CD4-positive, alpha-beta T cell treated with Interleukin-6 for 4 hours (primary cell): ENCODE results near the gene SHISAL1.
"Not testable (repeated sequence)": the region's sequence is repeated elsewhere in the genome, so short reads cannot be mapped to it uniquely, and the experiment has no call there.

Source experiments
- DNase-seq: peaks from one replicate; pipeline ENCODE4 v3.0.0-alpha.2; 2020; ENCODE audit warnings: mixed read lengths

The SHISAL1 gene

GRCh38 chr22:44325718-44326490, 13.2 kb upstream of the SHISAL1 start:
- no peak for DNase-seq

- DNase-seq, result not testable (repeated sequence)
Measured at GRCh38 chr22:44323140-44323790, 10.5 kb upstream of the SHISAL1 start.

- no peak for DNase-seq
Measured at GRCh38 chr22:44319685-44320084, 6.9 kb upstream of the SHISAL1 start.

GRCh38 chr22:44318751-44319150, 6.0 kb upstream of the SHISAL1 start:
- DNase-seq, result no peak

GRCh38 chr22:44317886-44318637, 5.3 kb upstream of the SHISAL1 start:
- no peak for DNase-seq

- no peak for DNase-seq
Measured at GRCh38 chr22:44317123-44317444, 4.3 kb upstream of the SHISAL1 start.

- DNase-seq, result no peak
Measured at GRCh38 chr22:44316393-44317122, 3.8 kb upstream of the SHISAL1 start.

GRCh38 chr22:44314425-44315067, 1.8 kb upstream of the SHISAL1 start:
- no peak for DNase-seq

GRCh38 chr22:44313385-44314006, 745 bp upstream of the SHISAL1 start:
- no peak for DNase-seq

GRCh38 chr22:44311855-44312170, 938 bp downstream of the SHISAL1 start:
- no peak for DNase-seq

GRCh38 chr22:44311104-44311854, 1.5 kb downstream of the SHISAL1 start:
- DNase-seq, result no peak

- DNase-seq, result no peak
Measured at GRCh38 chr22:44309647-44310046, 3.1 kb downstream of the SHISAL1 start.

- DNase-seq, result no peak
Measured at GRCh38 chr22:44309137-44309536, 3.6 kb downstream of the SHISAL1 start.

GRCh38 chr22:44307509-44308169, 5.1 kb downstream of the SHISAL1 start:
- no peak for DNase-seq

GRCh38 chr22:44305888-44306287, 6.9 kb downstream of the SHISAL1 start:
- no peak for DNase-seq

GRCh38 chr22:44305455-44305854, 7.3 kb downstream of the SHISAL1 start:
- DNase-seq, result no peak

GRCh38 chr22:44304911-44305310, 7.8 kb downstream of the SHISAL1 start:
- DNase-seq, result no peak

- no peak for DNase-seq
Measured at GRCh38 chr22:44304354-44304753, 8.4 kb downstream of the SHISAL1 start.

- not testable (repeated sequence) for DNase-seq
Measured at GRCh38 chr22:44302363-44302762, 10.4 kb downstream of the SHISAL1 start.

- DNase-seq, result no peak
Measured at GRCh38 chr22:44301039-44301438, 11.7 kb downstream of the SHISAL1 start.

- DNase-seq, result no peak
Measured at GRCh38 chr22:44299124-44299523, 13.6 kb downstream of the SHISAL1 start.
